Measurements from ENCODE around the gene DHDH.

- TF ChIP-seq CTCF (IDR thresholded peaks at IDR 0.05), result no peak
- TF ChIP-seq POLR2A (IDR thresholded peaks at IDR 0.05), result no peak
Observed at GRCh38 chr19:48934837-48935236, 1.3 kb downstream of the DHDH start.
